ENCODE measurements around the gene EXOG. TPM values are rescaled to one million over a fixed set of nuclear protein-coding genes. Genes with fewer than 3 reads are reported as not detected.

Gene EXOG
- total RNA-seq, 6 donors from 2014 or later, result 10.0 to 34.6 (median 13.2) TPM

DNA sequence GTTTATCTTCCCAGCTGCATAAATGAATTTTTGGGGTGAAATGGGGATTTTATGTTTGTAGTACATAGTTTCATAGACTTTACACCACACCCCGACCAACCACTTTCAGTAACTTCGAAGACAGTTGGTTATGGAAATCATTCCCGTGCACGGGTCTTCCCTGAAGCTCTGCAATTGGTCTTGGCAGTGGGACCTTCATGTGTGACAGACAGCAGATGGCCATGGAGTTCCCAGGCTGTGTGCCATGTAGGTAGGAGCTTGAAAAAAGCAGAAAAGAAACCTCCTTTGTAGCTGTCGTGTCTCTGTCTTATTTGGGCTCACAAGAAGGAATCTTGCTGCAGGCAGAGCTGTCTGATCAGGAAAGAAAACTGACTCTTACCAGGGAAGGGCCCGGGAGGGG is 25.9 kb downstream of the EXOG start:
- WGBS, 2 donors, result 93 to 96% methylated on average over 6 of the region's 6 CpGs
- ATAC-seq (ENCODE audit: low FRiP score in 2 of 2) (no peak), DNase-seq (no peak)
- H3K9me3 ChIP-seq, result no peaks in the 10 kb centered on the region
- H3K4me3 ChIP-seq, result no peak overlapping the region
- no peak overlapping the region for H3K27ac ChIP-seq
- H3K4me1 ChIP-seq, result no peaks in the 10 kb centered on the region
- peaks cover 7 to 55% (median 25%) of the 10 kb centered on the region in 4 donors for H3K36me3 ChIP-seq
- H3K27me3 ChIP-seq, result no peaks in the 10 kb centered on the region
- TF ChIP-seq, protein P1, sequence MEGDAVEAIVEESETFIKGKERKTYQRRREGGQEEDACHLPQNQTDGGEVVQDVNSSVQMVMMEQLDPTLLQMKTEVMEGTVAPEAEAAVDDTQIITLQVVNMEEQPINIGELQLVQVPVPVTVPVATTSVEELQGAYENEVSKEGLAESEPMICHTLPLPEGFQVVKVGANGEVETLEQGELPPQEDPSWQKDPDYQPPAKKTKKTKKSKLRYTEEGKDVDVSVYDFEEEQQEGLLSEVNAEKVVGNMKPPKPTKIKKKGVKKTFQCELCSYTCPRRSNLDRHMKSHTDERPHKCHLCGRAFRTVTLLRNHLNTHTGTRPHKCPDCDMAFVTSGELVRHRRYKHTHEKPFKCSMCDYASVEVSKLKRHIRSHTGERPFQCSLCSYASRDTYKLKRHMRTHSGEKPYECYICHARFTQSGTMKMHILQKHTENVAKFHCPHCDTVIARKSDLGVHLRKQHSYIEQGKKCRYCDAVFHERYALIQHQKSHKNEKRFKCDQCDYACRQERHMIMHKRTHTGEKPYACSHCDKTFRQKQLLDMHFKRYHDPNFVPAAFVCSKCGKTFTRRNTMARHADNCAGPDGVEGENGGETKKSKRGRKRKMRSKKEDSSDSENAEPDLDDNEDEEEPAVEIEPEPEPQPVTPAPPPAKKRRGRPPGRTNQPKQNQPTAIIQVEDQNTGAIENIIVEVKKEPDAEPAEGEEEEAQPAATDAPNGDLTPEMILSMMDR (IDR thresholded peaks at IDR 0.05), result no peak
- TF ChIP-seq EP300 (IDR thresholded peaks at IDR 0.05) (no peak), POLR2A (IDR thresholded peaks at IDR 0.05) (no peak), POLR2AphosphoS5 (IDR thresholded peaks at IDR 0.05) (no peak)

DNA sequence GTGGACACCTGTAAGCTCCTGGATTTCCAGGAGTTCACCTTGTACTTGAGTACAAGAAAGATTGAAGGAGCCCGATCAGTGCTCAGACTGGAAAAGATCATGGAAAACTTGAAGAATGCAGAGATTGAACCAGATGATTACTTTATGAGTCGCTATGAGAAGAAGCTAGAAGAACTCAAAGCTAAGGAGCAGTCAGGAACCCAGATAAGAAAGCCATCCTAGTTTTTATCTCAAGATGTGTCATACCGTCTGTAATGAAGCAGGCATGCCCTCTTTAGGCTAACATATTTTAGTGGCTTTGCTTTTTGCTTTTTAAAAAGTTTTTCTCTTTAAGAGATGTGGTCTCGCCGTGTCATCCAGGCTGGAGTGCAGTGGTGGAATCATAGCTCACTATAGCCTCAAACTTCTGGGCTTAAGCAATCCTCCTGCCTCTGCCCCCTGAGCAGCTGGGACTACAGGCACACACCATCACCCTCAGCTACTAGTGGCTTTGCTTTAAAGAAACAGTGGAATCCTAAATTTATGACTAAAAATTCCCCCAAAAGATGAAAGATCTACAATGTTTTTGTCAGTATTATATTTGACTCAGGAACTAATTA is 28.1 kb downstream of the EXOG start:
- Histone ChIP-seq H3K4me1 (no peaks in the 10 kb centered on the region), H3K27me3 (no peaks in the 10 kb centered on the region), H3K4me3 (no peak overlapping the region), H3K36me3 (peaks cover 7 to 53% (median 25%) of the 10 kb centered on the region in 4 donors), H3K9me3 (no peaks in the 10 kb centered on the region), H3K27ac (no peak overlapping the region)
- DNase-seq (no peak), ATAC-seq (ENCODE audit: low FRiP score in 2 of 2) (no peak)
- TF ChIP-seq POLR2AphosphoS5 (IDR thresholded peaks at IDR 0.05) (no peak), EP300 (IDR thresholded peaks at IDR 0.05) (no peak), POLR2A (IDR thresholded peaks at IDR 0.05) (no peak)
- TF ChIP-seq, protein P1 (IDR thresholded peaks at IDR 0.05), result no peak
- WGBS, 2 donors, result 93 to 95% methylated on average over 5 of the region's 5 CpGs

- H3K9me3 ChIP-seq, result no peaks in the 10 kb centered on the region
- no peak overlapping the region for H3K4me3 ChIP-seq
- H3K4me1 ChIP-seq, result no peaks in the 10 kb centered on the region
- DNase-seq (peak in 1 of 2 donors; percentile 76), ATAC-seq (ENCODE audit: low FRiP score in 2 of 2) (no peak)
- no peaks in the 10 kb centered on the region for H3K27me3 ChIP-seq
- H3K36me3 ChIP-seq, result peaks cover 7 to 57% (median 28%) of the 10 kb centered on the region in 4 donors
- no peak for TF ChIP-seq POLR2A (IDR thresholded peaks at IDR 0.05)
- TF ChIP-seq, protein P1 (IDR thresholded peaks at IDR 0.05), result no peak
- TF ChIP-seq POLR2AphosphoS5 (IDR thresholded peaks at IDR 0.05), result no peak
- no peak for TF ChIP-seq EP300 (IDR thresholded peaks at IDR 0.05)
- 95 to 98% methylated on average over 12 to 14 of the region's 14 CpGs for WGBS, 2 donors
- no peak overlapping the region for H3K27ac ChIP-seq
These were observed 30.7 kb downstream of the EXOG start for GRCh38 chr3:38526792-38527191.

GRCh38 chr3:38528457-38528856 is 32.3 kb downstream of the EXOG start:
- 89 to 100% methylated on average over 1 of the region's 1 CpG for WGBS, 2 donors
- no peak for DNase-seq
- no peak for ATAC-seq (ENCODE audit: low FRiP score in 2 of 2)

More at GRCh38 chr3:38528457-38528856, 32.3 kb downstream of the EXOG start:
- H3K27ac ChIP-seq, result no peak overlapping the region
- peaks cover 7 to 42% (median 21%) of the 10 kb centered on the region in 4 donors for H3K36me3 ChIP-seq
- H3K4me3 ChIP-seq, result no peak overlapping the region
- H3K4me1 ChIP-seq, result no peaks in the 10 kb centered on the region
- no peaks in the 10 kb centered on the region for H3K27me3 ChIP-seq
- no peaks in the 10 kb centered on the region for H3K9me3 ChIP-seq
- TF ChIP-seq, protein P1 (IDR thresholded peaks at IDR 0.05), result no peak
- TF ChIP-seq POLR2AphosphoS5 (IDR thresholded peaks at IDR 0.05) (no peak), EP300 (IDR thresholded peaks at IDR 0.05) (no peak), POLR2A (IDR thresholded peaks at IDR 0.05) (no peak)

Data from upper lobe of left lung (tissue), 6 donors.